ENCODE measurements around the gene GPRIN2. TPM values are rescaled to one million over a fixed set of nuclear protein-coding genes. Genes with fewer than 3 reads are reported as not detected.
"Not testable (repeated sequence)": the region's sequence is repeated elsewhere in the genome, so short reads cannot be mapped to it uniquely, and the experiment has no call there.

GPRIN2 gene
- total RNA-seq, 6 experiments from 2014 or later = 0.19 to 0.84 (median 0.32) TPM

- intact Hi-C loops (cut with DNase I) = no loop called here
Measured at GRCh38 chr10:46530249-46531186, 25.9 kb downstream of the GPRIN2 start.

GRCh38 chr10:46529742-46530141, 26.7 kb downstream of the GPRIN2 start:
- peak in 1 of 3 donors; percentile 8 for DNase-seq
- ATAC-seq; H3K4me1 ChIP-seq; H3K9me3 ChIP-seq; intact Hi-C loops (cut with DNase I); H3K27ac ChIP-seq; H3K36me3 ChIP-seq; H3K4me3 ChIP-seq; H3K27me3 ChIP-seq: not testable (repeated sequence)
- WGBS (ENCODE audit: insufficient coverage, low coverage, low lambda C conversion rate, missing lambda C conversion rate) = 70% methylated on average over 7 of the region's 7 CpGs

More at GRCh38 chr10:46530249-46531186, 25.9 kb downstream of the GPRIN2 start:
- Histone ChIP-seq H3K27me3 (no peaks in the 10 kb centered on the region), H3K4me1 (no peaks in the 10 kb centered on the region), H3K9me3 (no peaks in the 10 kb centered on the region), H3K36me3 (no peaks in the 10 kb centered on the region), H3K4me3 (no peak overlapping the region), H3K27ac (no peak overlapping the region)
- 85% methylated on average over 18 of the region's 18 CpGs for WGBS (ENCODE audit: insufficient coverage, low coverage, low lambda C conversion rate, missing lambda C conversion rate)
- no peak for ATAC-seq
- peak in 1 of 3 donors; percentile 10 for DNase-seq
- TF ChIP-seq POLR2A (IDR thresholded peaks at IDR 0.05) = no peak
- no peak for TF ChIP-seq CTCF (IDR thresholded peaks at IDR 0.05)

GRCh38 chr10:46528675-46529615, 27.5 kb downstream of the GPRIN2 start:
- H3K9me3 ChIP-seq = no peaks in the 10 kb centered on the region
- no peaks in the 10 kb centered on the region for H3K4me1 ChIP-seq
- no peak overlapping the region for H3K4me3 ChIP-seq
- ATAC-seq = no peak
- no peaks in the 10 kb centered on the region for H3K27me3 ChIP-seq
- TF ChIP-seq CTCF (IDR thresholded peaks at IDR 0.05) = no peak
- TF ChIP-seq POLR2A (IDR thresholded peaks at IDR 0.05) = no peak
- DNase-seq = no peak
- intact Hi-C loops (cut with DNase I) = no loop called here
- no peaks in the 10 kb centered on the region for H3K36me3 ChIP-seq
- H3K27ac ChIP-seq = no peak overlapping the region
- WGBS (ENCODE audit: insufficient coverage, low coverage, low lambda C conversion rate, missing lambda C conversion rate) = 65% methylated on average over 9 of the region's 9 CpGs

GRCh38 chr10:46528171-46528671, 28.2 kb downstream of the GPRIN2 start:
- peak in 2 of 4 donors; percentile 4 to 7 for ATAC-seq

More at GRCh38 chr10:46528171-46528671, 28.2 kb downstream of the GPRIN2 start:
- intact Hi-C loops (cut with DNase I) = no loop called here
- H3K27me3 ChIP-seq = no peaks in the 10 kb centered on the region
- H3K36me3 ChIP-seq = no peaks in the 10 kb centered on the region
- no peak for TF ChIP-seq CTCF (IDR thresholded peaks at IDR 0.05)
- TF ChIP-seq POLR2A (IDR thresholded peaks at IDR 0.05) = no peak
- DNase-seq = peak in 2 of 3 donors; percentile 27 to 54
- WGBS (ENCODE audit: insufficient coverage, low coverage, low lambda C conversion rate, missing lambda C conversion rate) = 72% methylated on average over 5 of the region's 9 CpGs
- no peak overlapping the region for H3K27ac ChIP-seq
- H3K4me1 ChIP-seq = no peaks in the 10 kb centered on the region
- no peak overlapping the region for H3K4me3 ChIP-seq
- H3K9me3 ChIP-seq = no peaks in the 10 kb centered on the region
